22Rv1 (cell line): ENCODE measurements around the gene FARP1.

Experiments
- CTCF ChIP-seq: fragments of 450-650 bp; IDR thresholded peaks from 2 replicates; pipeline ENCODE4 v1.5.1; 2017; ENCODE audit warnings: mild to moderate bottlenecking
- ZFX ChIP-seq: fragments of 450-650 bp; IDR thresholded peaks from 2 replicates; pipeline ENCODE4 v1.6.1; 2017; ENCODE audit warnings: antibody characterized with exemption, borderline replicate concordance

- no peak for TF ChIP-seq CTCF
- TF ChIP-seq ZFX, result no peak
Observed at GRCh38 chr13:98419786-98420553, 277.1 kb downstream of the FARP1 start.
